CD4-positive, alpha-beta T cell (primary cell): ENCODE data around the gene GPC6. TPM values are rescaled to one million over a fixed set of nuclear protein-coding genes. Genes with fewer than 3 reads are reported as not detected.

Experiments used
- ATAC-seq: fragments of 200-7000 bp; cut with Tn5 transposase; one replicate; pipeline ENCODE4 v1.10.0; 2022; ENCODE audit warnings: mild to moderate bottlenecking; ENCODE audit not compliant: poor library complexity
- CTCF ChIA-PET: fragments of 350-600 bp; sonication (Branson Sonifier 250); formaldehyde crosslinking; loops from one replicate; lab custom pipeline; 2021; ENCODE audit warnings: antibody characterized with exemption, inconsistent platforms; lab: Charles Lee
- POLR2A ChIA-PET: fragments of 350-600 bp; sonication (Branson Sonifier 250); formaldehyde crosslinking; loops from one replicate; lab custom pipeline; 2021; ENCODE audit warnings: antibody characterized with exemption, inconsistent platforms; lab: Charles Lee
- DNase-seq, 14 experiments: peaks; one replicate each; pipeline ENCODE4 v3.0.0-alpha.2; 2013 to 2020; ENCODE audit warnings: mixed read lengths in 2 of 14
- H3K27ac ChIP-seq, 2 donors: one replicate each; pipeline versions ENCODE4 v1.5.1 to v1.7.0; 2013; ENCODE audit warnings: low read length in 2 of 2, low read depth in 1 of 2, mild to moderate bottlenecking in 1 of 2
- H3K27me3 ChIP-seq, 2 experiments: 1 replicate in 1 of 2; 2 replicates in 1 of 2; pipeline versions ENCODE4 v1.6.1 to v1.7.0; 2013; ENCODE audit warnings: low read length in 2 of 2, control low read depth in 1 of 2, mild to moderate bottlenecking in 1 of 2, moderate library complexity in 1 of 2; ENCODE audit not compliant: insufficient read depth in 2 of 2, control insufficient read depth in 1 of 2
- H3K36me3 ChIP-seq: one replicate; pipeline ENCODE4 v1.6.1; 2013; ENCODE audit warnings: low read length, control low read depth; ENCODE audit not compliant: insufficient read depth
- H3K4me1 ChIP-seq: one replicate; pipeline ENCODE4 v1.6.1; 2013; ENCODE audit warnings: low read length, control low read depth; ENCODE audit not compliant: insufficient read depth
- H3K4me3 ChIP-seq: one replicate; pipeline ENCODE4 v1.5.1; 2013; ENCODE audit warnings: mild to moderate bottlenecking, low read length, moderate library complexity
- H3K9me3 ChIP-seq, 2 experiments: 1 replicate in 1 of 2; 2 replicates in 1 of 2; pipeline versions ENCODE4 v1.6.1 to v1.7.0; 2013; ENCODE audit warnings: low read length in 2 of 2, mild to moderate bottlenecking in 2 of 2, control low read depth in 1 of 2, moderate library complexity in 1 of 2; ENCODE audit not compliant: control insufficient read depth in 1 of 2, insufficient read depth in 1 of 2
- H3K27ac Mint-ChIP-seq: one replicate; pipeline ENCODE4 v1.8.0; 2020; ENCODE audit warnings: mixed read lengths
- H3K27me3 Mint-ChIP-seq: one replicate; pipeline ENCODE4 v1.8.0; 2021; ENCODE audit warnings: mixed read lengths
- H3K36me3 Mint-ChIP-seq: one replicate; pipeline ENCODE4 v1.8.0; 2021; ENCODE audit warnings: low read depth, mixed read lengths
- H3K4me1 Mint-ChIP-seq: one replicate; pipeline ENCODE4 v1.8.0; 2021; ENCODE audit warnings: low read depth, mixed read lengths
- H3K4me3 Mint-ChIP-seq: one replicate; pipeline ENCODE4 v1.8.0; 2020; ENCODE audit warnings: mild to moderate bottlenecking, mixed read lengths
- H3K9me3 Mint-ChIP-seq: one replicate; pipeline ENCODE4 v1.8.0; 2020; ENCODE audit warnings: mixed read lengths
- CTCF ChIP-seq: fragments of 200-600 bp; IDR thresholded peaks from one replicate; pipeline ENCODE4 v1.8.0; 2022; ENCODE audit warnings: antibody characterized with exemption, mild to moderate bottlenecking
- intact Hi-C, 2 experiments: fragments of 100-400 bp; cut with DNase I in 1 of 2; cut with micrococcal nuclease in 1 of 2; formaldehyde crosslinking; loops; one replicate each; pipeline versions ENCODE4 v1.15.1 to v1.9.0; 2023 to 2025; cut with DNase I, micrococcal nuclease
- total RNA-seq, 174 experiments: library from RNA in 2 of 174; stranded (reverse) in 2 of 174; gene quantifications; one replicate each; pipeline ENCODE4 v1.2.3 and lab custom pipeline; 2021 to 2026

Gene GPC6
- total RNA-seq, 2 experiments from 2014 or later, result not detected

GRCh38 chr13:93307136-93307535 is 80.5 kb downstream of the GPC6 start:
- no peaks in the 10 kb centered on the region for H3K36me3 Mint-ChIP-seq
- Histone ChIP-seq H3K27ac (no peak overlapping the region), H3K4me1 (no peaks in the 10 kb centered on the region), H3K4me3 (no peak overlapping the region), H3K27me3 (no peaks in the 10 kb centered on the region), H3K9me3 (no peaks in the 10 kb centered on the region), H3K36me3 (no peaks in the 10 kb centered on the region)
- intact Hi-C loops, result no loop called here
- no peaks in the 10 kb centered on the region for H3K27me3 Mint-ChIP-seq
- H3K4me3 Mint-ChIP-seq, result no peak overlapping the region
- H3K9me3 Mint-ChIP-seq, result no peaks in the 10 kb centered on the region
- ATAC-seq, result no peak
- ChIA-PET POLR2A (no interaction called here), CTCF (no interaction called here)
- H3K4me1 Mint-ChIP-seq, result no peaks in the 10 kb centered on the region
- no peak for DNase-seq
- no peak overlapping the region for H3K27ac Mint-ChIP-seq
- TF ChIP-seq CTCF, result no peak

- no peak overlapping the region for H3K4me3 ChIP-seq
- no peak overlapping the region for H3K27ac ChIP-seq
- Mint-ChIP-seq H3K9me3 (no peaks in the 10 kb centered on the region), H3K27me3 (no peaks in the 10 kb centered on the region), H3K36me3 (no peaks in the 10 kb centered on the region), H3K27ac (no peak overlapping the region), H3K4me1 (no peaks in the 10 kb centered on the region), H3K4me3 (no peak overlapping the region)
- DNase-seq (no peak), ATAC-seq (no peak)
- no peak for TF ChIP-seq CTCF
- POLR2A ChIA-PET, result no interaction called here
- intact Hi-C loops, result no loop called here
- CTCF ChIA-PET, result no interaction called here
- H3K36me3 ChIP-seq, result no peaks in the 10 kb centered on the region
- H3K9me3 ChIP-seq, result no peaks in the 10 kb centered on the region
- no peaks in the 10 kb centered on the region for H3K27me3 ChIP-seq
- no peaks in the 10 kb centered on the region for H3K4me1 ChIP-seq
These were observed 81.0 kb downstream of the GPC6 start for GRCh38 chr13:93307651-93308050.

GRCh38 chr13:93309886-93310523 is 83.4 kb downstream of the GPC6 start:
- no peaks in the 10 kb centered on the region for H3K9me3 Mint-ChIP-seq
- CTCF ChIA-PET, result no interaction called here

More at GRCh38 chr13:93309886-93310523, 83.4 kb downstream of the GPC6 start:
- Mint-ChIP-seq H3K27ac (no peak overlapping the region), H3K27me3 (no peaks in the 10 kb centered on the region), H3K36me3 (no peaks in the 10 kb centered on the region), H3K4me1 (no peaks in the 10 kb centered on the region), H3K4me3 (no peak overlapping the region)
- intact Hi-C loops, result no loop called here
- ATAC-seq (no peak), DNase-seq (no peak)
- Histone ChIP-seq H3K27me3 (no peaks in the 10 kb centered on the region), H3K36me3 (no peaks in the 10 kb centered on the region), H3K27ac (no peak overlapping the region), H3K9me3 (no peaks in the 10 kb centered on the region), H3K4me1 (no peaks in the 10 kb centered on the region), H3K4me3 (no peak overlapping the region)
- no peak for TF ChIP-seq CTCF
- POLR2A ChIA-PET, result no interaction called here
